SK-N-SH treated with all-trans-retinoic acid at 6 μM for 48 hours (cell line): ENCODE measurements around the gene LRWD1.

ENCODE experiments used
- ATAC-seq: fragments of 200-7000 bp; cut with Tn5 transposase; 3 replicates; pipeline ENCODE4 v1.9.1; 2020; ENCODE audit warnings: mild to moderate bottlenecking, moderate library complexity
- ARNTL ChIP-seq: fragments of 450-650 bp; formaldehyde crosslinking; IDR thresholded peaks from 2 replicates; pipeline ENCODE4 v1.5.0; 2020; ENCODE audit warnings: low read depth, mild to moderate bottlenecking, moderate library complexity, borderline replicate concordance
- BACH2 ChIP-seq: fragments of 250-450 bp; sonication (Bioruptor Pico); IDR thresholded peaks from 2 replicates; pipeline ENCODE4 v1.9.0; 2021; ENCODE audit warnings: mild to moderate bottlenecking, borderline replicate concordance
- CSDC2 ChIP-seq: fragments of 250-450 bp; sonication (Bioruptor Pico); IDR thresholded peaks from 2 replicates; pipeline ENCODE4 v1.5.0; 2020; ENCODE audit warnings: mild to moderate bottlenecking, moderate library complexity
- ESRRG ChIP-seq: fragments of 250-450 bp; sonication (Bioruptor Pico); IDR thresholded peaks from 2 replicates; pipeline ENCODE4 v1.6.1; 2021; ENCODE audit warnings: mild to moderate bottlenecking
- GLIS3 ChIP-seq: fragments of 250-450 bp; sonication (Bioruptor Pico); IDR thresholded peaks from 2 replicates; pipeline ENCODE4 v1.5.0; 2020; ENCODE audit warnings: mild to moderate bottlenecking, moderate library complexity
- ISL1 ChIP-seq: fragments of 250-450 bp; sonication (Bioruptor Pico); IDR thresholded peaks from 2 replicates; pipeline ENCODE4 v2.1.2; 2022; ENCODE audit warnings: mild to moderate bottlenecking, moderate library complexity
- OSR1 ChIP-seq: fragments of 250-450 bp; sonication (Bioruptor Pico); IDR thresholded peaks from 2 replicates; pipeline ENCODE4 v1.8.0; 2022; ENCODE audit warnings: moderate library complexity, mild to moderate bottlenecking, inconsistent platforms
- PPARA ChIP-seq: fragments of 250-450 bp; sonication (Bioruptor Pico); IDR thresholded peaks from 2 replicates; pipeline ENCODE4 v1.5.0; 2020; ENCODE audit warnings: mild to moderate bottlenecking, borderline replicate concordance
- RARB ChIP-seq: fragments of 250-450 bp; sonication (Bioruptor Pico); IDR thresholded peaks from 2 replicates; pipeline ENCODE4 v1.8.0; 2021; ENCODE audit warnings: mild to moderate bottlenecking, moderate library complexity
- SNAI2 ChIP-seq: fragments of 250-450 bp; sonication (Bioruptor Pico); IDR thresholded peaks from 2 replicates; pipeline ENCODE4 v1.5.0; 2020; ENCODE audit warnings: mild to moderate bottlenecking, moderate library complexity
- TCF4 ChIP-seq: fragments of 250-450 bp; sonication (Bioruptor Pico); IDR thresholded peaks from 2 replicates; pipeline ENCODE4 v1.8.0; 2021; ENCODE audit warnings: mild to moderate bottlenecking, moderate library complexity, borderline replicate concordance
- TOX ChIP-seq: fragments of 250-450 bp; sonication (Bioruptor Pico); IDR thresholded peaks from 2 replicates; pipeline ENCODE4 v1.8.0; 2021; ENCODE audit warnings: mild to moderate bottlenecking, moderate library complexity, borderline replicate concordance
- ZC3H10 ChIP-seq: fragments of 250-450 bp; sonication (Bioruptor Pico); IDR thresholded peaks from 2 replicates; pipeline ENCODE4 v1.5.1; 2021; ENCODE audit warnings: mild to moderate bottlenecking, moderate library complexity
- ZFP3 ChIP-seq: fragments of 250-450 bp; sonication (Bioruptor Pico); IDR thresholded peaks from 2 replicates; pipeline ENCODE4 v1.5.0; 2020; ENCODE audit warnings: mild to moderate bottlenecking, moderate library complexity
- ZFP30 ChIP-seq: fragments of 450-650 bp; formaldehyde crosslinking; IDR thresholded peaks from 2 replicates; pipeline ENCODE4 v1.5.0; 2022; ENCODE audit warnings: mild to moderate bottlenecking, moderate library complexity
- ZNF565 ChIP-seq: fragments of 450-650 bp; formaldehyde crosslinking; conservative IDR thresholded peaks from 2 replicates; pipeline ENCODE4 v1.5.0; 2020; ENCODE audit warnings: low read depth, mild to moderate bottlenecking, moderate library complexity
- ZNF70 ChIP-seq: fragments of 450-650 bp; formaldehyde crosslinking; IDR thresholded peaks from 2 replicates; pipeline ENCODE4 v1.5.0; 2020; ENCODE audit warnings: mild to moderate bottlenecking, moderate library complexity
- TF ChIP-seq, protein P1 (sequence below): fragments of 250-450 bp; sonication (Bioruptor Pico); IDR thresholded peaks from 2 replicates; pipeline ENCODE4 v1.5.1; 2021; ENCODE audit warnings: mild to moderate bottlenecking, moderate library complexity
- TF ChIP-seq, protein P2 (sequence below): fragments of 250-450 bp; sonication (Bioruptor Pico); IDR thresholded peaks from 2 replicates; pipeline ENCODE4 v1.8.0; 2021; ENCODE audit warnings: low read depth, mild to moderate bottlenecking, moderate library complexity, borderline replicate concordance
- TF ChIP-seq, protein P3 (sequence below): fragments of 250-450 bp; sonication (Bioruptor Pico); IDR thresholded peaks from 2 replicates; pipeline ENCODE4 v1.8.0; 2020; ENCODE audit warnings: mild to moderate bottlenecking, moderate library complexity, borderline replicate concordance
- TF ChIP-seq, protein P4 (sequence below): fragments of 250-450 bp; sonication (Bioruptor Pico); IDR thresholded peaks from 2 replicates; pipeline ENCODE4 v1.5.0; 2020; ENCODE audit warnings: mild to moderate bottlenecking, moderate library complexity
- TF ChIP-seq, protein P5 (sequence below): fragments of 250-450 bp; sonication (Bioruptor Pico); IDR thresholded peaks from 2 replicates; pipeline ENCODE4 v1.5.1; 2020; ENCODE audit warnings: low read depth, mild to moderate bottlenecking, moderate library complexity

LRWD1 gene

DNA sequence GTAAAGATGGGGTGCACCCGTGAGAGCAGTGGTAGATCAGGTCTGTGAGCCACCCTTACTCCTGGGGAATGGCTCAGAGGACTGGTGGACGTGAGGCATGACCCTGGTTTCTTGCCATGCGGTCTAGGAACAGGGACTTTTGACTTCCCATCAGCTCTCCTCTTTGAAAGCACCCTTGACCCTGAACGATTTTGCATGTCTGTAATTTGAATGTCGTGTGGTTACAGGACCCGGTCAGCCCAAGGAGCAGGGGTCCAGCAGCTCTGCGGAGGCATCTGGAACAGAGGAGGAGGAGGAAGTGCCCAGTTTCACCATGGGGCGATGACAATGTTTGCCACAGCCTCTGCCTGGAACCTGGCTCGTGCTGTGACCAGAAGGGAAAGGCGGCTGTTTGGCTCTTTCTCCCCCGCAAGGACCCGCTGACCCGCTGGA, 40.0 kb upstream of the LRWD1 start:
- ATAC-seq = no peak
- TF ChIP-seq TOX (CRISPR knock-in tag) (no peak), ZFP30 (CRISPR knock-in tag) (no peak), BACH2 (CRISPR knock-in tag) (no peak), GLIS3 (CRISPR knock-in tag) (no peak), ARNTL (CRISPR knock-in tag) (no peak), ZC3H10 (CRISPR knock-in tag) (no peak), SNAI2 (CRISPR knock-in tag) (no peak), CSDC2 (CRISPR knock-in tag) (no peak), RARB (CRISPR knock-in tag) (no peak), ZNF565 (CRISPR knock-in tag) (no peak), ZFP3 (CRISPR knock-in tag) (no peak), ISL1 (CRISPR knock-in tag) (no peak)
- TF ChIP-seq, protein P1, sequence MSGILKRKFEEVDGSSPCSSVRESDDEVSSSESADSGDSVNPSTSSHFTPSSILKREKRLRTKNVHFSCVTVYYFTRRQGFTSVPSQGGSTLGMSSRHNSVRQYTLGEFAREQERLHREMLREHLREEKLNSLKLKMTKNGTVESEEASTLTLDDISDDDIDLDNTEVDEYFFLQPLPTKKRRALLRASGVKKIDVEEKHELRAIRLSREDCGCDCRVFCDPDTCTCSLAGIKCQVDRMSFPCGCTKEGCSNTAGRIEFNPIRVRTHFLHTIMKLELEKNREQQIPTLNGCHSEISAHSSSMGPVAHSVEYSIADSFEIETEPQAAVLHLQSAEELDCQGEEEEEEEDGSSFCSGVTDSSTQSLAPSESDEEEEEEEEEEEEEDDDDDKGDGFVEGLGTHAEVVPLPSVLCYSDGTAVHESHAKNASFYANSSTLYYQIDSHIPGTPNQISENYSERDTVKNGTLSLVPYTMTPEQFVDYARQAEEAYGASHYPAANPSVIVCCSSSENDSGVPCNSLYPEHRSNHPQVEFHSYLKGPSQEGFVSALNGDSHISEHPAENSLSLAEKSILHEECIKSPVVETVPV = no peak
- TF ChIP-seq, protein P2, sequence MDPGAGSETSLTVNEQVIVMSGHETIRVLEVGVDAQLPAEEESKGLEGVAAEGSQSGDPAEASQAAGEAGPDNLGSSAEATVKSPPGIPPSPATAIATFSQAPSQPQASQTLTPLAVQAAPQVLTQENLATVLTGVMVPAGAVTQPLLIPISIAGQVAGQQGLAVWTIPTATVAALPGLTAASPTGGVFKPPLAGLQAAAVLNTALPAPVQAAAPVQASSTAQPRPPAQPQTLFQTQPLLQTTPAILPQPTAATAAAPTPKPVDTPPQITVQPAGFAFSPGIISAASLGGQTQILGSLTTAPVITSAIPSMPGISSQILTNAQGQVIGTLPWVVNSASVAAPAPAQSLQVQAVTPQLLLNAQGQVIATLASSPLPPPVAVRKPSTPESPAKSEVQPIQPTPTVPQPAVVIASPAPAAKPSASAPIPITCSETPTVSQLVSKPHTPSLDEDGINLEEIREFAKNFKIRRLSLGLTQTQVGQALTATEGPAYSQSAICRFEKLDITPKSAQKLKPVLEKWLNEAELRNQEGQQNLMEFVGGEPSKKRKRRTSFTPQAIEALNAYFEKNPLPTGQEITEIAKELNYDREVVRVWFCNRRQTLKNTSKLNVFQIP (CRISPR knock-in tag) = no peak
- TF ChIP-seq, protein P3, sequence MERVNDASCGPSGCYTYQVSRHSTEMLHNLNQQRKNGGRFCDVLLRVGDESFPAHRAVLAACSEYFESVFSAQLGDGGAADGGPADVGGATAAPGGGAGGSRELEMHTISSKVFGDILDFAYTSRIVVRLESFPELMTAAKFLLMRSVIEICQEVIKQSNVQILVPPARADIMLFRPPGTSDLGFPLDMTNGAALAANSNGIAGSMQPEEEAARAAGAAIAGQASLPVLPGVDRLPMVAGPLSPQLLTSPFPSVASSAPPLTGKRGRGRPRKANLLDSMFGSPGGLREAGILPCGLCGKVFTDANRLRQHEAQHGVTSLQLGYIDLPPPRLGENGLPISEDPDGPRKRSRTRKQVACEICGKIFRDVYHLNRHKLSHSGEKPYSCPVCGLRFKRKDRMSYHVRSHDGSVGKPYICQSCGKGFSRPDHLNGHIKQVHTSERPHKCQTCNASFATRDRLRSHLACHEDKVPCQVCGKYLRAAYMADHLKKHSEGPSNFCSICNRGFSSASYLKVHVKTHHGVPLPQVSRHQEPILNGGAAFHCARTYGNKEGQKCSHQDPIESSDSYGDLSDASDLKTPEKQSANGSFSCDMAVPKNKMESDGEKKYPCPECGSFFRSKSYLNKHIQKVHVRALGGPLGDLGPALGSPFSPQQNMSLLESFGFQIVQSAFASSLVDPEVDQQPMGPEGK (CRISPR knock-in tag) = no peak
- TF ChIP-seq, protein P4, sequence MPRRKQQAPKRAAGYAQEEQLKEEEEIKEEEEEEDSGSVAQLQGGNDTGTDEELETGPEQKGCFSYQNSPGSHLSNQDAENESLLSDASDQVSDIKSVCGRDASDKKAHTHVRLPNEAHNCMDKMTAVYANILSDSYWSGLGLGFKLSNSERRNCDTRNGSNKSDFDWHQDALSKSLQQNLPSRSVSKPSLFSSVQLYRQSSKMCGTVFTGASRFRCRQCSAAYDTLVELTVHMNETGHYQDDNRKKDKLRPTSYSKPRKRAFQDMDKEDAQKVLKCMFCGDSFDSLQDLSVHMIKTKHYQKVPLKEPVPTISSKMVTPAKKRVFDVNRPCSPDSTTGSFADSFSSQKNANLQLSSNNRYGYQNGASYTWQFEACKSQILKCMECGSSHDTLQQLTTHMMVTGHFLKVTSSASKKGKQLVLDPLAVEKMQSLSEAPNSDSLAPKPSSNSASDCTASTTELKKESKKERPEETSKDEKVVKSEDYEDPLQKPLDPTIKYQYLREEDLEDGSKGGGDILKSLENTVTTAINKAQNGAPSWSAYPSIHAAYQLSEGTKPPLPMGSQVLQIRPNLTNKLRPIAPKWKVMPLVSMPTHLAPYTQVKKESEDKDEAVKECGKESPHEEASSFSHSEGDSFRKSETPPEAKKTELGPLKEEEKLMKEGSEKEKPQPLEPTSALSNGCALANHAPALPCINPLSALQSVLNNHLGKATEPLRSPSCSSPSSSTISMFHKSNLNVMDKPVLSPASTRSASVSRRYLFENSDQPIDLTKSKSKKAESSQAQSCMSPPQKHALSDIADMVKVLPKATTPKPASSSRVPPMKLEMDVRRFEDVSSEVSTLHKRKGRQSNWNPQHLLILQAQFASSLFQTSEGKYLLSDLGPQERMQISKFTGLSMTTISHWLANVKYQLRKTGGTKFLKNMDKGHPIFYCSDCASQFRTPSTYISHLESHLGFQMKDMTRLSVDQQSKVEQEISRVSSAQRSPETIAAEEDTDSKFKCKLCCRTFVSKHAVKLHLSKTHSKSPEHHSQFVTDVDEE (CRISPR knock-in tag) = no peak

DNA sequence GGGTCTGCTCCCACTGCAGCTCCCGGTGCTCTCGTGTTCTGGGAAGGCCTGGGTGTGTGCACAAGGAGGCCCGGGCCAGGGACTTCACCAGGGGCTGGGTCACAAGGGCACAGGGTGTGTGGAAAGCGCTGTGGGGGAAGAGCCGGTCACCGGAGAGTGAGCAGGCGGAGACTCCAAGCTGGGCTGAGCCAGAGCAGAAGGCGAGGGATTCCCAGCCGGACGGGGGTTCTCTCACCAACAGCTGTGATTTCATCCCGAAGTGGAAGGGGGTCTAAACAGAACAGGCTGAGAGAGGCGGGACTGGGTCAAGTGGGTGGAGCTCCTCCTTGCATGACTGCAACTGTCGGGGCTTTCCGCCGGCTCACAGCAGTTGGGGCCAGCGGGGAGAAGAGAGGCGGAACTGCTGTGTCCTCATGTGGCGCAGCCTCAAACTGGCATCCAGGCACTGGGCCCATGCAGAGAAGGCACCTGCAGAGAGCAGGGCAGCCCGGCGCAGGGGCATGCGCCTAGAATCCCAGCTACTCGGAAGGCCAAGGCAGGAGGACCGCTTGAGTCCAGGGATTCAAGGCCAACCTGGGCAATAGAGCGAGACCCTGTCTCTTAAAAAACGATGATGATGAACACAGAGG, 39.0 kb upstream of the LRWD1 start:
- TF ChIP-seq, protein P1 = no peak
- TF ChIP-seq ZNF70 (CRISPR knock-in tag) = no peak
- no peak for TF ChIP-seq OSR1 (CRISPR knock-in tag)
- no peak for TF ChIP-seq SNAI2 (CRISPR knock-in tag)
- no peak for TF ChIP-seq TCF4 (CRISPR knock-in tag)
- no peak for ATAC-seq

DNA sequence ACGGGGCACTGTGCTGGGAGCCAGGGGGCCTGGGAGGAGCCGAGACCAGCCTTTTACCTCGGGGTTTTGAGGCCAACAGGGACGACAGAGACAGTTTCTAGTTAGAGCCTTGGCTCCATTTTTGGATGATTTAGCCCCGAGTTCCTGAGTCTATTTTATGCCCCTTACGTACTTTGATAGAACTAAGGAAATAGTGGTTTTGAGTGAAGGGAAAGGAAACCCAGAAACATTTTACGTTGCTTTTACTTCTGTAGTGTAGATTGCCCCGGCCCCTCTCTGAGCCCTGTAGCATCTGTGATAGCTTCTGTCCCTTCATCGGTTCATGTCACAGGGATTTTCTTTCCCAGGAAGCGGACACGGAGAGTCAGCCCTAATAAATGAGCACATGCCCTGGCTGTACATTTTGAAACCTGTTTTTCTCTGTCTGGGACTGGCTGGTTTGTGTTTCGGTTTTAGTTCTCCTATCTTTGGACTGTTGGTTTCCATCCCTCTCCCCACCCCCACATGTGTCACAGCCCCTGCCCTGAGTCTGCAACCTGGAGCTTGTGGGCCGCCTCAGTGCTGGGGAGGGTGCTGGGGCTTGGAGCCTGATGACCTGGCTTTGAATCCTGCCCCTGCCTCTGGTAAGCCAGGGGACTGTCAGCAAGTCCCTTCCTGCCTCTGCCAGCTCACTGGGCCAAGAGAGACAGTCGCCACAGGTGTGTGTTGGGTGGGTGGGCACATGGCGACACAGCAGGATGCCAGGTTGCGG, 38.3 kb upstream of the LRWD1 start:
- TF ChIP-seq PPARA (CRISPR knock-in tag) (no peak), CSDC2 (CRISPR knock-in tag) (no peak), ESRRG (CRISPR knock-in tag) (no peak), SNAI2 (CRISPR knock-in tag) (no peak), ARNTL (CRISPR knock-in tag) (no peak)
- TF ChIP-seq, protein P2 (CRISPR knock-in tag) = no peak
- TF ChIP-seq, protein P5, sequence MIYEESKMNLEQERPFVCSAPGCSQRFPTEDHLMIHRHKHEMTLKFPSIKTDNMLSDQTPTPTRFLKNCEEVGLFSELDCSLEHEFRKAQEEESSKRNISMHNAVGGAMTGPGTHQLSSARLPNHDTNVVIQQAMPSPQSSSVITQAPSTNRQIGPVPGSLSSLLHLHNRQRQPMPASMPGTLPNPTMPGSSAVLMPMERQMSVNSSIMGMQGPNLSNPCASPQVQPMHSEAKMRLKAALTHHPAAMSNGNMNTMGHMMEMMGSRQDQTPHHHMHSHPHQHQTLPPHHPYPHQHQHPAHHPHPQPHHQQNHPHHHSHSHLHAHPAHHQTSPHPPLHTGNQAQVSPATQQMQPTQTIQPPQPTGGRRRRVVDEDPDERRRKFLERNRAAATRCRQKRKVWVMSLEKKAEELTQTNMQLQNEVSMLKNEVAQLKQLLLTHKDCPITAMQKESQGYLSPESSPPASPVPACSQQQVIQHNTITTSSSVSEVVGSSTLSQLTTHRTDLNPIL (CRISPR knock-in tag) = no peak
- TF ChIP-seq, all 23 proteins: peak for 0
- ATAC-seq = no peak
